ENCODE measurements around the gene MYL12A. TPM values are rescaled to one million over a fixed set of nuclear protein-coding genes. Genes with fewer than 3 reads are reported as not detected.

Gene MYL12A
- total RNA-seq, 1 experiment from 2014 or later, result 230 TPM

DNA sequence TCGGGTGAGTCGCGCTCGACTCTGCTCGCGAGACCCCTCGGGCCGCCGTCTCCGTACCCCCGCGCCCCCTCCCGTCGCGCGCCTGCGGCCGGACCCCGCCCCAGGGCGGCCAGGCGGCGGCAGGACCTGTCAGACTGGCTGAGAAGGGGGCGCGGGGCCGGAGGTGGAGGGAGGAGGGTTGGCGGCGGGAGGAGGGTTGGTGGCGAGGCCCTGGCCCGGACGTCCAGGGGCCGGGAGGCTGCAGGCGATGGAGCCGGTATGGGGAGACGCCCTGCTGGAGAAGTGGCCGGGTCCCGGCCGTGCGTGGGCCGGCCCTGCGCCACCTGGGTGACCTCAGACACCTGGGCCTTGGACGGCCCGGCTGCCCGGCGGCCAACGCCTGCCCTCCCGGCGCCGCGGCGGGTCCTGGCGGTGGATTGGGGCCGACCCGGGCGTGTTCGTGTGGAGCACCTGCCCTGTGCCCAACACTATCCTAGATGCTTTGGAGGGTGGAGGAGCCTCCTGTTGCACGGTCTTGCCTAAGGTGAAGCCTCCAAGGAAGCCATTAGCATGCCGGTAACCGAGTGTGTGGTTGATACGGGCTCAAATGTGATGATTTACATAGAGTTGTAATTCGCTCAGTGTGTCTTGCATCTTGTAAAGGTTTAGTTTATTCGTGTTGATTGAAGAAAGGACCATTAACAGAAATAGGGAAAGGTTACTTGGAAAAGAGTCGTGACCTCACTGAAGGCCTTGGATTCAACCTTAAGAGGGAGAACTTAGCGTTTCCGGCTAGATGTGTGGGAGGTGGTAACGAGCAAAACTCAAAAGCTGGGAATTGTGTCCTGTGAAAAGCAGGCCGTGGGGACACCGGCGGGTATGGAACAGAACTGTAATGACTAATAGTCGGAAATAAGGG lies 14.9 kb downstream of the MYL12A start (continued):
- TF ChIP-seq, protein P1, sequence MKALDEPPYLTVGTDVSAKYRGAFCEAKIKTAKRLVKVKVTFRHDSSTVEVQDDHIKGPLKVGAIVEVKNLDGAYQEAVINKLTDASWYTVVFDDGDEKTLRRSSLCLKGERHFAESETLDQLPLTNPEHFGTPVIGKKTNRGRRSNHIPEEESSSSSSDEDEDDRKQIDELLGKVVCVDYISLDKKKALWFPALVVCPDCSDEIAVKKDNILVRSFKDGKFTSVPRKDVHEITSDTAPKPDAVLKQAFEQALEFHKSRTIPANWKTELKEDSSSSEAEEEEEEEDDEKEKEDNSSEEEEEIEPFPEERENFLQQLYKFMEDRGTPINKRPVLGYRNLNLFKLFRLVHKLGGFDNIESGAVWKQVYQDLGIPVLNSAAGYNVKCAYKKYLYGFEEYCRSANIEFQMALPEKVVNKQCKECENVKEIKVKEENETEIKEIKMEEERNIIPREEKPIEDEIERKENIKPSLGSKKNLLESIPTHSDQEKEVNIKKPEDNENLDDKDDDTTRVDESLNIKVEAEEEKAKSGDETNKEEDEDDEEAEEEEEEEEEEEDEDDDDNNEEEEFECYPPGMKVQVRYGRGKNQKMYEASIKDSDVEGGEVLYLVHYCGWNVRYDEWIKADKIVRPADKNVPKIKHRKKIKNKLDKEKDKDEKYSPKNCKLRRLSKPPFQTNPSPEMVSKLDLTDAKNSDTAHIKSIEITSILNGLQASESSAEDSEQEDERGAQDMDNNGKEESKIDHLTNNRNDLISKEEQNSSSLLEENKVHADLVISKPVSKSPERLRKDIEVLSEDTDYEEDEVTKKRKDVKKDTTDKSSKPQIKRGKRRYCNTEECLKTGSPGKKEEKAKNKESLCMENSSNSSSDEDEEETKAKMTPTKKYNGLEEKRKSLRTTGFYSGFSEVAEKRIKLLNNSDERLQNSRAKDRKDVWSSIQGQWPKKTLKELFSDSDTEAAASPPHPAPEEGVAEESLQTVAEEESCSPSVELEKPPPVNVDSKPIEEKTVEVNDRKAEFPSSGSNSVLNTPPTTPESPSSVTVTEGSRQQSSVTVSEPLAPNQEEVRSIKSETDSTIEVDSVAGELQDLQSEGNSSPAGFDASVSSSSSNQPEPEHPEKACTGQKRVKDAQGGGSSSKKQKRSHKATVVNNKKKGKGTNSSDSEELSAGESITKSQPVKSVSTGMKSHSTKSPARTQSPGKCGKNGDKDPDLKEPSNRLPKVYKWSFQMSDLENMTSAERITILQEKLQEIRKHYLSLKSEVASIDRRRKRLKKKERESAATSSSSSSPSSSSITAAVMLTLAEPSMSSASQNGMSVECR (CRISPR knock-in tag; IDR thresholded peaks at IDR 0.05; ENCODE audit: borderline replicate concordance), result no peak; the same call in 1 of the 2 replicates
- TF ChIP-seq ESRRA (CRISPR knock-in tag; IDR thresholded peaks at IDR 0.05; ENCODE audit: borderline replicate concordance) (no peak), ZNF219 (CRISPR knock-in tag; IDR thresholded peaks at IDR 0.05; ENCODE audit: borderline replicate concordance) (no peak), ELF4 (CRISPR knock-in tag; IDR thresholded peaks at IDR 0.05; ENCODE audit: low read depth) (peak; percentile 7; the same call in 1 of the 2 replicates), FOXP1 (CRISPR knock-in tag; IDR thresholded peaks at IDR 0.05; ENCODE audit: borderline replicate concordance) (no peak), SP1 (CRISPR knock-in tag; conservative IDR thresholded peaks at IDR 0.05) (no peak), ZBTB21 (CRISPR knock-in tag; IDR thresholded peaks at IDR 0.05; ENCODE audit: borderline replicate concordance) (no peak), TEAD4 (CRISPR knock-in tag; IDR thresholded peaks at IDR 0.05) (no peak)
- TF ChIP-seq, protein P2, sequence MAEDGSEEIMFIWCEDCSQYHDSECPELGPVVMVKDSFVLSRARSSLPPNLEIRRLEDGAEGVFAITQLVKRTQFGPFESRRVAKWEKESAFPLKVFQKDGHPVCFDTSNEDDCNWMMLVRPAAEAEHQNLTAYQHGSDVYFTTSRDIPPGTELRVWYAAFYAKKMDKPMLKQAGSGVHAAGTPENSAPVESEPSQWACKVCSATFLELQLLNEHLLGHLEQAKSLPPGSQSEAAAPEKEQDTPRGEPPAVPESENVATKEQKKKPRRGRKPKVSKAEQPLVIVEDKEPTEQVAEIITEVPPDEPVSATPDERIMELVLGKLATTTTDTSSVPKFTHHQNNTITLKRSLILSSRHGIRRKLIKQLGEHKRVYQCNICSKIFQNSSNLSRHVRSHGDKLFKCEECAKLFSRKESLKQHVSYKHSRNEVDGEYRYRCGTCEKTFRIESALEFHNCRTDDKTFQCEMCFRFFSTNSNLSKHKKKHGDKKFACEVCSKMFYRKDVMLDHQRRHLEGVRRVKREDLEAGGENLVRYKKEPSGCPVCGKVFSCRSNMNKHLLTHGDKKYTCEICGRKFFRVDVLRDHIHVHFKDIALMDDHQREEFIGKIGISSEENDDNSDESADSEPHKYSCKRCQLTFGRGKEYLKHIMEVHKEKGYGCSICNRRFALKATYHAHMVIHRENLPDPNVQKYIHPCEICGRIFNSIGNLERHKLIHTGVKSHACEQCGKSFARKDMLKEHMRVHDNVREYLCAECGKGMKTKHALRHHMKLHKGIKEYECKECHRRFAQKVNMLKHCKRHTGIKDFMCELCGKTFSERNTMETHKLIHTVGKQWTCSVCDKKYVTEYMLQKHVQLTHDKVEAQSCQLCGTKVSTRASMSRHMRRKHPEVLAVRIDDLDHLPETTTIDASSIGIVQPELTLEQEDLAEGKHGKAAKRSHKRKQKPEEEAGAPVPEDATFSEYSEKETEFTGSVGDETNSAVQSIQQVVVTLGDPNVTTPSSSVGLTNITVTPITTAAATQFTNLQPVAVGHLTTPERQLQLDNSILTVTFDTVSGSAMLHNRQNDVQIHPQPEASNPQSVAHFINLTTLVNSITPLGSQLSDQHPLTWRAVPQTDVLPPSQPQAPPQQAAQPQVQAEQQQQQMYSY (CRISPR knock-in tag; IDR thresholded peaks at IDR 0.05), result no peak
- TF ChIP-seq, protein P3, sequence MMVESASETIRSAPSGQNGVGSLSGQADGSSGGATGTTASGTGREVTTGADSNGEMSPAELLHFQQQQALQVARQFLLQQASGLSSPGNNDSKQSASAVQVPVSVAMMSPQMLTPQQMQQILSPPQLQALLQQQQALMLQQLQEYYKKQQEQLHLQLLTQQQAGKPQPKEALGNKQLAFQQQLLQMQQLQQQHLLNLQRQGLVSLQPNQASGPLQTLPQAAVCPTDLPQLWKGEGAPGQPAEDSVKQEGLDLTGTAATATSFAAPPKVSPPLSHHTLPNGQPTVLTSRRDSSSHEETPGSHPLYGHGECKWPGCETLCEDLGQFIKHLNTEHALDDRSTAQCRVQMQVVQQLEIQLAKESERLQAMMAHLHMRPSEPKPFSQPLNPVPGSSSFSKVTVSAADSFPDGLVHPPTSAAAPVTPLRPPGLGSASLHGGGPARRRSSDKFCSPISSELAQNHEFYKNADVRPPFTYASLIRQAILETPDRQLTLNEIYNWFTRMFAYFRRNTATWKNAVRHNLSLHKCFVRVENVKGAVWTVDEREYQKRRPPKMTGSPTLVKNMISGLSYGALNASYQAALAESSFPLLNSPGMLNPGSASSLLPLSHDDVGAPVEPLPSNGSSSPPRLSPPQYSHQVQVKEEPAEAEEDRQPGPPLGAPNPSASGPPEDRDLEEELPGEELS (CRISPR knock-in tag; IDR thresholded peaks at IDR 0.05), result no peak
- TF ChIP-seq, protein P4, sequence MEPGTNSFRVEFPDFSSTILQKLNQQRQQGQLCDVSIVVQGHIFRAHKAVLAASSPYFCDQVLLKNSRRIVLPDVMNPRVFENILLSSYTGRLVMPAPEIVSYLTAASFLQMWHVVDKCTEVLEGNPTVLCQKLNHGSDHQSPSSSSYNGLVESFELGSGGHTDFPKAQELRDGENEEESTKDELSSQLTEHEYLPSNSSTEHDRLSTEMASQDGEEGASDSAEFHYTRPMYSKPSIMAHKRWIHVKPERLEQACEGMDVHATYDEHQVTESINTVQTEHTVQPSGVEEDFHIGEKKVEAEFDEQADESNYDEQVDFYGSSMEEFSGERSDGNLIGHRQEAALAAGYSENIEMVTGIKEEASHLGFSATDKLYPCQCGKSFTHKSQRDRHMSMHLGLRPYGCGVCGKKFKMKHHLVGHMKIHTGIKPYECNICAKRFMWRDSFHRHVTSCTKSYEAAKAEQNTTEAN (CRISPR knock-in tag; IDR thresholded peaks at IDR 0.05), result no peak
- TF ChIP-seq, protein P5, sequence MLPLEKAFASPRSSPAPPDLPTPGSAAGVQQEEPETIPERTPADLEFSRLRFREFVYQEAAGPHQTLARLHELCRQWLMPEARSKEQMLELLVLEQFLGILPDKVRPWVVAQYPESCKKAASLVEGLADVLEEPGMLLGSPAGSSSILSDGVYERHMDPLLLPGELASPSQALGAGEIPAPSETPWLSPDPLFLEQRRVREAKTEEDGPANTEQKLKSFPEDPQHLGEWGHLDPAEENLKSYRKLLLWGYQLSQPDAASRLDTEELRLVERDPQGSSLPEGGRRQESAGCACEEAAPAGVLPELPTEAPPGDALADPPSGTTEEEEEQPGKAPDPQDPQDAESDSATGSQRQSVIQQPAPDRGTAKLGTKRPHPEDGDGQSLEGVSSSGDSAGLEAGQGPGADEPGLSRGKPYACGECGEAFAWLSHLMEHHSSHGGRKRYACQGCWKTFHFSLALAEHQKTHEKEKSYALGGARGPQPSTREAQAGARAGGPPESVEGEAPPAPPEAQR (CRISPR knock-in tag; IDR thresholded peaks at IDR 0.05), result no peak
- TF ChIP-seq, protein P6, sequence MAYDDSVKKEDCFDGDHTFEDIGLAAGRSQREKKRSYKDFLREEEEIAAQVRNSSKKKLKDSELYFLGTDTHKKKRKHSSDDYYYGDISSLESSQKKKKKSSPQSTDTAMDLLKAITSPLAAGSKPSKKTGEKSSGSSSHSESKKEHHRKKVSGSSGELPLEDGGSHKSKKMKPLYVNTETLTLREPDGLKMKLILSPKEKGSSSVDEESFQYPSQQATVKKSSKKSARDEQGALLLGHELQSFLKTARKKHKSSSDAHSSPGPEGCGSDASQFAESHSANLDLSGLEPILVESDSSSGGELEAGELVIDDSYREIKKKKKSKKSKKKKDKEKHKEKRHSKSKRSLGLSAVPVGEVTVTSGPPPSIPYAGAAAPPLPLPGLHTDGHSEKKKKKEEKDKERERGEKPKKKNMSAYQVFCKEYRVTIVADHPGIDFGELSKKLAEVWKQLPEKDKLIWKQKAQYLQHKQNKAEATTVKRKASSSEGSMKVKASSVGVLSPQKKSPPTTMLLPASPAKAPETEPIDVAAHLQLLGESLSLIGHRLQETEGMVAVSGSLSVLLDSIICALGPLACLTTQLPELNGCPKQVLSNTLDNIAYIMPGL (CRISPR knock-in tag; IDR thresholded peaks at IDR 0.05), result peak; percentile 82; the same call in 1 of the 2 replicates
- TF ChIP-seq, protein P7, sequence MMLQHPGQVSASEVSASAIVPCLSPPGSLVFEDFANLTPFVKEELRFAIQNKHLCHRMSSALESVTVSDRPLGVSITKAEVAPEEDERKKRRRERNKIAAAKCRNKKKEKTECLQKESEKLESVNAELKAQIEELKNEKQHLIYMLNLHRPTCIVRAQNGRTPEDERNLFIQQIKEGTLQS (CRISPR knock-in tag; conservative IDR thresholded peaks at IDR 0.05), result no peak
- TF ChIP-seq, protein P8, sequence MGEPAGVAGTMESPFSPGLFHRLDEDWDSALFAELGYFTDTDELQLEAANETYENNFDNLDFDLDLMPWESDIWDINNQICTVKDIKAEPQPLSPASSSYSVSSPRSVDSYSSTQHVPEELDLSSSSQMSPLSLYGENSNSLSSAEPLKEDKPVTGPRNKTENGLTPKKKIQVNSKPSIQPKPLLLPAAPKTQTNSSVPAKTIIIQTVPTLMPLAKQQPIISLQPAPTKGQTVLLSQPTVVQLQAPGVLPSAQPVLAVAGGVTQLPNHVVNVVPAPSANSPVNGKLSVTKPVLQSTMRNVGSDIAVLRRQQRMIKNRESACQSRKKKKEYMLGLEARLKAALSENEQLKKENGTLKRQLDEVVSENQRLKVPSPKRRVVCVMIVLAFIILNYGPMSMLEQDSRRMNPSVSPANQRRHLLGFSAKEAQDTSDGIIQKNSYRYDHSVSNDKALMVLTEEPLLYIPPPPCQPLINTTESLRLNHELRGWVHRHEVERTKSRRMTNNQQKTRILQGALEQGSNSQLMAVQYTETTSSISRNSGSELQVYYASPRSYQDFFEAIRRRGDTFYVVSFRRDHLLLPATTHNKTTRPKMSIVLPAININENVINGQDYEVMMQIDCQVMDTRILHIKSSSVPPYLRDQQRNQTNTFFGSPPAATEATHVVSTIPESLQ (CRISPR knock-in tag; IDR thresholded peaks at IDR 0.05), result no peak
- TF ChIP-seq, protein P9, sequence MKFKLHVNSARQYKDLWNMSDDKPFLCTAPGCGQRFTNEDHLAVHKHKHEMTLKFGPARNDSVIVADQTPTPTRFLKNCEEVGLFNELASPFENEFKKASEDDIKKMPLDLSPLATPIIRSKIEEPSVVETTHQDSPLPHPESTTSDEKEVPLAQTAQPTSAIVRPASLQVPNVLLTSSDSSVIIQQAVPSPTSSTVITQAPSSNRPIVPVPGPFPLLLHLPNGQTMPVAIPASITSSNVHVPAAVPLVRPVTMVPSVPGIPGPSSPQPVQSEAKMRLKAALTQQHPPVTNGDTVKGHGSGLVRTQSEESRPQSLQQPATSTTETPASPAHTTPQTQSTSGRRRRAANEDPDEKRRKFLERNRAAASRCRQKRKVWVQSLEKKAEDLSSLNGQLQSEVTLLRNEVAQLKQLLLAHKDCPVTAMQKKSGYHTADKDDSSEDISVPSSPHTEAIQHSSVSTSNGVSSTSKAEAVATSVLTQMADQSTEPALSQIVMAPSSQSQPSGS (CRISPR knock-in tag; IDR thresholded peaks at IDR 0.05; ENCODE audit: borderline replicate concordance, low read depth), result no peak
